ENCODE measurements around the gene GGA1. TPM values are rescaled to one million over a fixed set of nuclear protein-coding genes. Genes with fewer than 3 reads are reported as not detected.

GGA1 gene
- total and polyA plus RNA-seq, 9 of the 15 experiments (the other 6 are each of a cell fraction or from before 2014, with no cell fraction given) = 1.5 to 69.5 (median 31.6) TPM

DNA sequence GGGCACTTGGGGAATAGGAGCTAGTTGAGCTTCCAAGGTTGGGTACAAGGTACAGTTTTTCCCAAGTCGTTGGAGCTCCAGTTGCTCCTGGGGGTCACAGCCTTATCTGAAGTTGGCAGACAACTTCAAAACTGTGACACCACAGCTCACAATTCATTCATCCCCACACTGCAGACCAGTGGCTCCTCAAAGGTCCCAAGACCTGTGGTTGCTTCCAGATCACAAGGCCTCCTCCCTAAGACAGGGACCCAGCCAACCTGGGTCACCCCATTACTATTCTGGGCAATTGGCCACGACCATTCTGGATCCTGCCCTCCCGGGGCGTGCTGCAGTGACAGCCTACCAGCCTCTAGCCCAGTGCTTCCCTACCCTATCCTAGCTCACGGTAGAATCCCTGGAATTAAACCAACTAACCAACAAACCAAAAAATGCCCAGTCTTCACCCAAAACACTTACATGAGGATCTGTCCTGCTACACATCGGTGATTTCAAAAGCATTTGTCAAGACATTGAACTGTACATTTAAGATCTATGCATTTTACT is 49.0 kb downstream of the GGA1 start (continued):
- TF ChIP-seq, protein P1, sequence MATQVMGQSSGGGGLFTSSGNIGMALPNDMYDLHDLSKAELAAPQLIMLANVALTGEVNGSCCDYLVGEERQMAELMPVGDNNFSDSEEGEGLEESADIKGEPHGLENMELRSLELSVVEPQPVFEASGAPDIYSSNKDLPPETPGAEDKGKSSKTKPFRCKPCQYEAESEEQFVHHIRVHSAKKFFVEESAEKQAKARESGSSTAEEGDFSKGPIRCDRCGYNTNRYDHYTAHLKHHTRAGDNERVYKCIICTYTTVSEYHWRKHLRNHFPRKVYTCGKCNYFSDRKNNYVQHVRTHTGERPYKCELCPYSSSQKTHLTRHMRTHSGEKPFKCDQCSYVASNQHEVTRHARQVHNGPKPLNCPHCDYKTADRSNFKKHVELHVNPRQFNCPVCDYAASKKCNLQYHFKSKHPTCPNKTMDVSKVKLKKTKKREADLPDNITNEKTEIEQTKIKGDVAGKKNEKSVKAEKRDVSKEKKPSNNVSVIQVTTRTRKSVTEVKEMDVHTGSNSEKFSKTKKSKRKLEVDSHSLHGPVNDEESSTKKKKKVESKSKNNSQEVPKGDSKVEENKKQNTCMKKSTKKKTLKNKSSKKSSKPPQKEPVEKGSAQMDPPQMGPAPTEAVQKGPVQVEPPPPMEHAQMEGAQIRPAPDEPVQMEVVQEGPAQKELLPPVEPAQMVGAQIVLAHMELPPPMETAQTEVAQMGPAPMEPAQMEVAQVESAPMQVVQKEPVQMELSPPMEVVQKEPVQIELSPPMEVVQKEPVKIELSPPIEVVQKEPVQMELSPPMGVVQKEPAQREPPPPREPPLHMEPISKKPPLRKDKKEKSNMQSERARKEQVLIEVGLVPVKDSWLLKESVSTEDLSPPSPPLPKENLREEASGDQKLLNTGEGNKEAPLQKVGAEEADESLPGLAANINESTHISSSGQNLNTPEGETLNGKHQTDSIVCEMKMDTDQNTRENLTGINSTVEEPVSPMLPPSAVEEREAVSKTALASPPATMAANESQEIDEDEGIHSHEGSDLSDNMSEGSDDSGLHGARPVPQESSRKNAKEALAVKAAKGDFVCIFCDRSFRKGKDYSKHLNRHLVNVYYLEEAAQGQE (IDR thresholded peaks at IDR 0.05; ENCODE audit: borderline replicate concordance) = no peak
- TF ChIP-seq, protein P1 (CRISPR knock-in tag; IDR thresholded peaks at IDR 0.05; ENCODE audit: low read depth) = no peak
- TF ChIP-seq MECOM (CRISPR knock-in tag; IDR thresholded peaks at IDR 0.05) (no peak), ZNF707 (CRISPR knock-in tag; conservative IDR thresholded peaks at IDR 0.05) (no peak), DNMT1 (IDR thresholded peaks at IDR 0.05) (no peak), C11orf30 (IDR thresholded peaks at IDR 0.05; ENCODE audit: low read depth) (no peak), ZSCAN32 (CRISPR knock-in tag; IDR thresholded peaks at IDR 0.05) (no peak)
- TF ChIP-seq, protein P2, sequence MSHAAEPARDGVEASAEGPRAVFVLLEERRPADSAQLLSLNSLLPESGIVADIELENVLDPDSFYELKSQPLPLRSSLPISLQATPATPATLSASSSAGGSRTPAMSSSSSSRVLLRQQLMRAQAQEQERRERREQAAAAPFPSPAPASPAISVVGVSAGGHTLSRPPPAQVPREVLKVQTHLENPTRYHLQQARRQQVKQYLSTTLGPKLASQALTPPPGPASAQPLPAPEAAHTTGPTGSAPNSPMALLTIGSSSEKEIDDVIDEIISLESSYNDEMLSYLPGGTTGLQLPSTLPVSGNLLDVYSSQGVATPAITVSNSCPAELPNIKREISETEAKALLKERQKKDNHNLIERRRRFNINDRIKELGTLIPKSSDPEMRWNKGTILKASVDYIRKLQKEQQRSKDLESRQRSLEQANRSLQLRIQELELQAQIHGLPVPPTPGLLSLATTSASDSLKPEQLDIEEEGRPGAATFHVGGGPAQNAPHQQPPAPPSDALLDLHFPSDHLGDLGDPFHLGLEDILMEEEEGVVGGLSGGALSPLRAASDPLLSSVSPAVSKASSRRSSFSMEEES (CRISPR knock-in tag; IDR thresholded peaks at IDR 0.05) = no peak
- TF ChIP-seq, protein P3, sequence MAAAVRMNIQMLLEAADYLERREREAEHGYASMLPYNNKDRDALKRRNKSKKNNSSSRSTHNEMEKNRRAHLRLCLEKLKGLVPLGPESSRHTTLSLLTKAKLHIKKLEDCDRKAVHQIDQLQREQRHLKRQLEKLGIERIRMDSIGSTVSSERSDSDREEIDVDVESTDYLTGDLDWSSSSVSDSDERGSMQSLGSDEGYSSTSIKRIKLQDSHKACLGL (CRISPR knock-in tag; IDR thresholded peaks at IDR 0.05; ENCODE audit: borderline replicate concordance, poor library complexity, severe bottlenecking) = no peak
- TF ChIP-seq, protein P4, sequence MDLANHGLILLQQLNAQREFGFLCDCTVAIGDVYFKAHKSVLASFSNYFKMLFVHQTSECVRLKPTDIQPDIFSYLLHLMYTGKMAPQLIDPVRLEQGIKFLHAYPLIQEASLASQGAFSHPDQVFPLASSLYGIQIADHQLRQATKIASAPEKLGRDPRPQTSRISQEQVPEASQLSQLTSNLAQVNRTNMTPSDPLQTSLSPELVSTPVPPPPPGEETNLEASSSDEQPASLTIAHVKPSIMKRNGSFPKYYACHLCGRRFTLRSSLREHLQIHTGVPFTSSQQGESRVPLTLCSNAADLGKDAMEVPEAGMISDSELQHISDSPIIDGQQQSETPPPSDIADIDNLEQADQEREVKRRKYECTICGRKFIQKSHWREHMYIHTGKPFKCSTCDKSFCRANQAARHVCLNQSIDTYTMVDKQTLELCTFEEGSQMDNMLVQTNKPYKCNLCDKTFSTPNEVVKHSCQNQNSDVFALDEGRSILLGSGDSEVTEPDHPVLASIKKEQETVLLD (IDR thresholded peaks at IDR 0.05) = no peak
- TF ChIP-seq, protein P5, sequence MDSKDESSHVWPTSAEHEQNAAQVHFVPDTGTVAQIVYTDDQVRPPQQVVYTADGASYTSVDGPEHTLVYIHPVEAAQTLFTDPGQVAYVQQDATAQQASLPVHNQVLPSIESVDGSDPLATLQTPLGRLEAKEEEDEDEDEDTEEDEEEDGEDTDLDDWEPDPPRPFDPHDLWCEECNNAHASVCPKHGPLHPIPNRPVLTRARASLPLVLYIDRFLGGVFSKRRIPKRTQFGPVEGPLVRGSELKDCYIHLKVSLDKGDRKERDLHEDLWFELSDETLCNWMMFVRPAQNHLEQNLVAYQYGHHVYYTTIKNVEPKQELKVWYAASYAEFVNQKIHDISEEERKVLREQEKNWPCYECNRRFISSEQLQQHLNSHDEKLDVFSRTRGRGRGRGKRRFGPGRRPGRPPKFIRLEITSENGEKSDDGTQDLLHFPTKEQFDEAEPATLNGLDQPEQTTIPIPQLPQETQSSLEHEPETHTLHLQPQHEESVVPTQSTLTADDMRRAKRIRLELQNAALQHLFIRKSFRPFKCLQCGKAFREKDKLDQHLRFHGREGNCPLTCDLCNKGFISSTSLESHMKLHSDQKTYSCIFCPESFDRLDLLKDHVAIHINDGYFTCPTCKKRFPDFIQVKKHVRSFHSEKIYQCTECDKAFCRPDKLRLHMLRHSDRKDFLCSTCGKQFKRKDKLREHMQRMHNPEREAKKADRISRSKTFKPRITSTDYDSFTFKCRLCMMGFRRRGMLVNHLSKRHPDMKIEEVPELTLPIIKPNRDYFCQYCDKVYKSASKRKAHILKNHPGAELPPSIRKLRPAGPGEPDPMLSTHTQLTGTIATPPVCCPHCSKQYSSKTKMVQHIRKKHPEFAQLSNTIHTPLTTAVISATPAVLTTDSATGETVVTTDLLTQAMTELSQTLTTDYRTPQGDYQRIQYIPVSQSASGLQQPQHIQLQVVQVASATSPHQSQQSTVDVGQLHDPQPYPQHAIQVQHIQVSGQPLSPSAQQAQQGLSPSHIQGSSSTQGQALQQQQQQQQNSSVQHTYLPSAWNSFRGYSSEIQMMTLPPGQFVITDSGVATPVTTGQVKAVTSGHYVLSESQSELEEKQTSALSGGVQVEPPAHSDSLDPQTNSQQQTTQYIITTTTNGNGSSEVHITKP (IDR thresholded peaks at IDR 0.05; ENCODE audit: partially characterized antibody) = peak; percentile 61

Data from K562 (cell line).